HG03442 (cell line): ENCODE data around the gene TMC3.

ENCODE experiments used
- ATAC-seq: cut with Tn5 transposase; IDR thresholded peaks from one replicate; pipeline ENCODE4 v1.9.1; 2021; ENCODE audit warnings: mild to moderate bottlenecking, moderate library complexity; ENCODE audit not compliant: unreplicated experiment

TMC3 gene

GRCh38 chr15:81282606-81282895 is 91.5 kb downstream of the TMC3 start:
- ATAC-seq, result no peak

DNA sequence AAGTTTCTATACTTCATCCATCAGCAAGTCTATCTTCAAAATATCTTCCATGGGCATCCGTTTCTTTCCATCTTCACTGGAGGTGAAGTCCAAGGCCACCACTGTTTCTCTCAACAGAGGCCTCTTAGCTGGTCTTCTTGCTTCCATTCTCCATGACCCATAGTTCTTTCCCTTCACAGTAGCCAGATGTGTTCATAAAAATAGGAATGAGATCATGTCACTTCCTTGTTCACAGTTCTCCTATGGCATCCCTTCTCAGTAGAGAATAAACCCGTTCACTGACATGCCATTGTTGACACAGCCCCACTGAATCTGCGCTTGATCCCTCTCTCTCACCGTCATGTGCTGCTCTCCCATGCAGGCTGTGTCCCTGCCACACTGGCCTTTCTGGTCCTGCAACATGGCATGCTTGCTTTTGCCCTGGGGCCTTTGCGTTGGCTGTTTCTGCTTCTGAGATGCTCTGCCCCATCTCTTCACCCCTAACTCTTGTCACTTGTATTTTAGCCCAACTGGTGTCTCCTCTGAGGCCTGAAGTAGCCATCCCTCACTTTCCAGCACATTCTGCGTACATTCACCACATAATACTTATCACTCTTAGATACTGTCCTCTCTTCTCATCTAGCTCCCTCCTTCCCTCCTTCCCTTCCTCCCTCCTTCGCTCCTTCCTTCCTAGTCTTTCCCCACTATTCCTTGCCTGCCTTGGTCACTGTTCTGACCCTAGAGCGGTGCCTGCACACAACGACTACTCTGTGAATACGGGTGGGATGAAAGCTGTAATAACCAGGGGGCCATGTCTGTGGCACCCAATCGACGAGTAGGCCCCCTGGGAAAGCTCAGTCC is 92.0 kb downstream of the TMC3 start:
- no peak for ATAC-seq

- ATAC-seq, result no peak
Measured at GRCh38 chr15:81281456-81281735, 92.6 kb downstream of the TMC3 start.
